Activated CD4-positive, alpha-beta memory T cell treated with anti-CD3 and anti-CD28 coated beads for 36 hours (primary cell): ENCODE measurements around the gene CTNND2. TPM values are rescaled to one million over a fixed set of nuclear protein-coding genes. Genes with fewer than 3 reads are reported as not detected.
"Not testable (repeated sequence)": the region's sequence is repeated elsewhere in the genome, so short reads cannot be mapped to it uniquely, and the experiment has no call there.

Experiments used
- CTCF ChIA-PET: fragments of 350-600 bp; sonication (Branson Sonifier 250); formaldehyde crosslinking; loops from one replicate; lab custom pipeline; 2021; ENCODE audit warnings: antibody characterized with exemption, inconsistent platforms; lab: Charles Lee
- POLR2A ChIA-PET: fragments of 350-600 bp; sonication (Branson Sonifier 250); formaldehyde crosslinking; loops from one replicate; lab custom pipeline; 2021; ENCODE audit warnings: antibody characterized with exemption; lab: Charles Lee
- DNase-seq: peaks from one replicate; pipeline ENCODE4 v3.0.0-alpha.2; 2020
- H3K27ac Mint-ChIP-seq: one replicate; pipeline ENCODE4 v1.8.0; 2021; ENCODE audit warnings: mixed read lengths
- H3K27me3 Mint-ChIP-seq: one replicate; pipeline ENCODE4 v1.8.0; 2021; ENCODE audit warnings: mixed read lengths
- H3K36me3 Mint-ChIP-seq: one replicate; pipeline ENCODE4 v1.8.0; 2021; ENCODE audit warnings: mixed read lengths
- H3K4me1 Mint-ChIP-seq: one replicate; pipeline ENCODE4 v1.8.0; 2021; ENCODE audit warnings: low read depth, mixed read lengths
- H3K4me3 Mint-ChIP-seq: one replicate; pipeline ENCODE4 v1.8.0; 2021; ENCODE audit warnings: mild to moderate bottlenecking, mixed read lengths
- H3K9me3 Mint-ChIP-seq: one replicate; pipeline ENCODE4 v1.8.0; 2021; ENCODE audit warnings: mixed read lengths
- intact Hi-C: fragments of 100-400 bp; cut with micrococcal nuclease; formaldehyde crosslinking; loops from one replicate; pipeline ENCODE4 v1.15.1; 2023
- total RNA-seq, 2 experiments: library from RNA; stranded (reverse); gene quantifications; one replicate each; pipeline ENCODE4 v1.2.3, GENCODE V29; 2021

CTNND2 gene
- total RNA-seq, 2 experiments from 2014 or later: not detected

DNA sequence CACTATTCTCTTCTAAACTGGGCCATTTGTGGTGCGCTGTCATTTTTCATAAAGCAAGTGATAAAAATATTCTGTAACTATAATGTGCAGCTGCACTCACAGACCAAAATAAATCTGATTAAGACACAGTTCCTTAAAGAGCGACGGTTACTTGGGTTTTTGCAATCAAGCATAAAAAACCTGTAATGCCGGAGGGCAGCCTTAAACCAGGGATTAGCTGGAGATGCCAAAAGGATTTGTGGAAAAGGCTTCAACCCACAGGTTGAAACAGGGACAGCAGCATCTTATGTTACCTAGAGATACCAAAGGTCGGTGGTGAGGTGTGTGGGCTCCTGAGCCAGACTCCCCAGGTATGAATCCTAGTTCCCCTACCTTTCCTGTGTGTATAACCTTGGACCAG is 49.3 kb downstream of the CTNND2 start:
- no peak for DNase-seq
- no peak overlapping the region for H3K27ac Mint-ChIP-seq
- H3K9me3 Mint-ChIP-seq: no peaks in the 10 kb centered on the region
- no peak overlapping the region for H3K4me3 Mint-ChIP-seq
- no peaks in the 10 kb centered on the region for H3K4me1 Mint-ChIP-seq
- H3K36me3 Mint-ChIP-seq: no peaks in the 10 kb centered on the region
- no peaks in the 10 kb centered on the region for H3K27me3 Mint-ChIP-seq
- ChIA-PET POLR2A (no interaction called here), CTCF (no interaction called here)
- intact Hi-C loops: no loop called here

- POLR2A ChIA-PET: no interaction called here
- Mint-ChIP-seq H3K4me1 (no peaks in the 10 kb centered on the region), H3K9me3 (peaks cover 4% of the 10 kb centered on the region), H3K27me3 (no peaks in the 10 kb centered on the region), H3K4me3 (no peak overlapping the region), H3K36me3 (no peaks in the 10 kb centered on the region), H3K27ac (no peak overlapping the region)
- CTCF ChIA-PET: no interaction called here
- intact Hi-C loops: no loop called here
- DNase-seq: no peak
These were observed 50.5 kb downstream of the CTNND2 start for GRCh38 chr5:11853796-11854195.

- Mint-ChIP-seq H3K9me3 (peaks cover 8% of the 10 kb centered on the region), H3K4me1 (no peaks in the 10 kb centered on the region), H3K4me3 (no peak overlapping the region), H3K27ac (no peak overlapping the region), H3K27me3 (no peaks in the 10 kb centered on the region), H3K36me3 (no peaks in the 10 kb centered on the region)
- ChIA-PET POLR2A (no interaction called here), CTCF (no interaction called here)
- intact Hi-C loops: no loop called here
- no peak for DNase-seq
These were observed 51.1 kb downstream of the CTNND2 start for GRCh38 chr5:11853140-11853539.

DNA sequence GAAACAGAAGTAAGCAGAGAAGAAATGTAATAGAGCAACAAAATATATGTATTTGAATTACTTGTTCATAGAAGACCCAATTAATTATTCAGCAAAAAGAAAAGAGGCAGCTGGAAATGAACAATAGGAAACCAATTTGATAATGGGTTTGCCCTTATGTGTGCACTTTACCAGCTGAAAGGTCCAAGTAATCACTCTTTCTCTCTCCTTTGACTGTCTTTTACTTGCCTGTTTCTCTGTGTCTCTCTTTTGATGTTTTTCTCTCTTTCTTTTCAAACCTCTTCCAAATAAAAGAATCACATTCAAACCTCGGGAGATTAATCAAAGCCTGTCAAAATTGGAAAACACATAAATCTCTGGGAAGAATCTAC is 51.5 kb downstream of the CTNND2 start:
- intact Hi-C loops: no loop called here
- H3K27ac Mint-ChIP-seq: no peak overlapping the region
- H3K36me3 Mint-ChIP-seq: no peaks in the 10 kb centered on the region
- H3K9me3 Mint-ChIP-seq: peaks cover 8% of the 10 kb centered on the region
- no peaks in the 10 kb centered on the region for H3K27me3 Mint-ChIP-seq
- CTCF ChIA-PET: no interaction called here
- no peak overlapping the region for H3K4me3 Mint-ChIP-seq
- POLR2A ChIA-PET: no interaction called here
- no peaks in the 10 kb centered on the region for H3K4me1 Mint-ChIP-seq
- DNase-seq: no peak

GRCh38 chr5:11851965-11852716 is 52.1 kb downstream of the CTNND2 start:
- no peaks in the 10 kb centered on the region for H3K36me3 Mint-ChIP-seq
- no peaks in the 10 kb centered on the region for H3K27me3 Mint-ChIP-seq
- no peak for DNase-seq
- POLR2A ChIA-PET: no interaction called here
- no peak overlapping the region for H3K4me3 Mint-ChIP-seq
- no peaks in the 10 kb centered on the region for H3K4me1 Mint-ChIP-seq
- intact Hi-C loops: no loop called here
- CTCF ChIA-PET: no interaction called here
- peaks cover 8% of the 10 kb centered on the region for H3K9me3 Mint-ChIP-seq
- no peak overlapping the region for H3K27ac Mint-ChIP-seq

GRCh38 chr5:11851416-11851815 is 52.8 kb downstream of the CTNND2 start:
- Mint-ChIP-seq H3K4me1 (no peaks in the 10 kb centered on the region), H3K27ac (no peak overlapping the region), H3K9me3 (peaks cover 8% of the 10 kb centered on the region), H3K4me3 (no peak overlapping the region), H3K36me3 (no peaks in the 10 kb centered on the region), H3K27me3 (no peaks in the 10 kb centered on the region)
- POLR2A ChIA-PET: interaction anchor here (0.6 kb wide), 1 partner anchor 16 kb away, joined by 3 read pairs; no protein-coding TSS in a partner anchor
- intact Hi-C loops: no loop called here
- DNase-seq: no peak
- CTCF ChIA-PET: no interaction called here

DNA sequence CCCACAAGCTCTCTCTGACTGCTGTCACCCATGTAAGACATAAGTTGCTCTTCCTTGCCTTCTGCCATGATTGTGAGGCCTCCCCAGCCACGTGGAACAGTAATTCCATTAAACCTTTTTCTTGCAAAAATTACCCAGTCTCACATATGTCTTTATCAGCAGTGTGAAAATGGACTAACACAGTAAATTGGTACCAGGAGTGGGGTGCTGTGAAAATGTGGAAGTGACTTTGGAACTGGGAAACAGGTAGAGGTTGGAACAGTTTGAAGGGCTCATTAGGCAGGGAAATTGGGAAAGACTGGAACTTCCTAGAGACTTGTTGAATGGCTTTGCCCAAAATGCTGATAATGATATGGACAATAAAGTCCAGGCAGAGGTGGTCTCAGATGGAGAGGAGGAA is 75.7 kb downstream of the CTNND2 start:
- H3K4me1 Mint-ChIP-seq, intact Hi-C loops, H3K27ac Mint-ChIP-seq, POLR2A ChIA-PET, CTCF ChIA-PET, H3K27me3 Mint-ChIP-seq, H3K4me3 Mint-ChIP-seq, DNase-seq, H3K36me3 Mint-ChIP-seq: not testable (repeated sequence)
- peaks cover 42% of the 10 kb centered on the region for H3K9me3 Mint-ChIP-seq

- H3K4me1 Mint-ChIP-seq: no peaks in the 10 kb centered on the region
- H3K4me3 Mint-ChIP-seq: no peak overlapping the region
- intact Hi-C loops: no loop called here
- no peak for DNase-seq
- POLR2A ChIA-PET: no interaction called here
- H3K27ac Mint-ChIP-seq: no peak overlapping the region
- H3K27me3 Mint-ChIP-seq: no peaks in the 10 kb centered on the region
- H3K36me3 Mint-ChIP-seq: no peaks in the 10 kb centered on the region
- CTCF ChIA-PET: no interaction called here
- peaks cover 21% of the 10 kb centered on the region for H3K9me3 Mint-ChIP-seq
These were observed 81.6 kb downstream of the CTNND2 start for GRCh38 chr5:11822598-11822997.

DNA sequence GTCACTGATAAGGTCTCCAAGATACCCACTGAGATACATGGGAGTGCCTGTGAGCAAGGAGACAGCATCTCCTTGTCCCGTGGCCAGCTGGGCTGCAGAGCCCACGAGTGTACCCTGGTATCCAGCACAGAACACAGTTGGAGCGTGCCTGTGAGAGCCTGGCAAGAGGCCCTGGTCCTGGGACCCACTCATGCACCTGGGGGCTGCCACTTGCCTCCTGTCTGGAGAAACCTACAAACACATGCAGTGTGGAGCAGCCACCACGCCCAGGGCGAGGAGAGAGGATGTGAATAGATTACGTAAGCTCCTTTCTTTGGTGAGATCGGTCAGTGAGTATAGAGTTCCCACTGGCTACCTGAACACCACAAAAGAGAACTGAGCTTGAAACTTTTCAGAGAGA is 88.3 kb downstream of the CTNND2 start:
- intact Hi-C loops: no loop called here
- no peaks in the 10 kb centered on the region for H3K4me1 Mint-ChIP-seq
- DNase-seq: no peak
- ChIA-PET POLR2A (no interaction called here), CTCF (no interaction called here)
- no peaks in the 10 kb centered on the region for H3K27me3 Mint-ChIP-seq
- H3K4me3 Mint-ChIP-seq: no peak overlapping the region
- peaks cover 2% of the 10 kb centered on the region for H3K9me3 Mint-ChIP-seq
- H3K36me3 Mint-ChIP-seq: no peaks in the 10 kb centered on the region
- no peak overlapping the region for H3K27ac Mint-ChIP-seq

GRCh38 chr5:11815481-11815880 is 88.8 kb downstream of the CTNND2 start:
- CTCF ChIA-PET: no interaction called here
- POLR2A ChIA-PET: no interaction called here
- no peak overlapping the region for H3K27ac Mint-ChIP-seq
- H3K27me3 Mint-ChIP-seq: no peaks in the 10 kb centered on the region
- no peak overlapping the region for H3K4me3 Mint-ChIP-seq
- intact Hi-C loops: no loop called here
- no peak for DNase-seq
- no peaks in the 10 kb centered on the region for H3K36me3 Mint-ChIP-seq
- H3K4me1 Mint-ChIP-seq: no peaks in the 10 kb centered on the region
- peaks cover 2% of the 10 kb centered on the region for H3K9me3 Mint-ChIP-seq

DNA sequence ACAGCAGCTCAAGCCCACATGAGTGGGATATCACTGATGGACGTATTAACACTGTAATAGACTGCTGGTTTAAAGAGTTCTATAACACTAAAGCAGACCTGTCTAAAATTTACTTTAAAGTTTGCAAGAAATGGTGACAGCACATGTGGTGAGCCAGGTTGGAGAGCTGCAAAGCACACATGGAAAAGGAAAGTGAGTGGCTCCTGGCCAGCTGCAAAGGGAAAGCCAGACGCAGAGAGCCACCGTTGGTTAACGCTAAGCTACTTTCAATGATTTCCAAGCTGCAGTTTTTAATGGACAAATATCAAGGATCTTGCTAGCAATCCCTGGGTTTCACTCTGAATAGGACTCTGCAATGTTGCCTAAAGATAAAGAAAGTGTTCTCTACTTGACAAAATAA is 89.9 kb downstream of the CTNND2 start:
- no peak overlapping the region for H3K4me3 Mint-ChIP-seq
- H3K9me3 Mint-ChIP-seq: peaks cover 2% of the 10 kb centered on the region
- intact Hi-C loops: no loop called here
- DNase-seq: no peak
- no peaks in the 10 kb centered on the region for H3K4me1 Mint-ChIP-seq
- POLR2A ChIA-PET: no interaction called here
- CTCF ChIA-PET: no interaction called here
- no peaks in the 10 kb centered on the region for H3K27me3 Mint-ChIP-seq
- H3K36me3 Mint-ChIP-seq: no peaks in the 10 kb centered on the region
- H3K27ac Mint-ChIP-seq: no peak overlapping the region

DNA sequence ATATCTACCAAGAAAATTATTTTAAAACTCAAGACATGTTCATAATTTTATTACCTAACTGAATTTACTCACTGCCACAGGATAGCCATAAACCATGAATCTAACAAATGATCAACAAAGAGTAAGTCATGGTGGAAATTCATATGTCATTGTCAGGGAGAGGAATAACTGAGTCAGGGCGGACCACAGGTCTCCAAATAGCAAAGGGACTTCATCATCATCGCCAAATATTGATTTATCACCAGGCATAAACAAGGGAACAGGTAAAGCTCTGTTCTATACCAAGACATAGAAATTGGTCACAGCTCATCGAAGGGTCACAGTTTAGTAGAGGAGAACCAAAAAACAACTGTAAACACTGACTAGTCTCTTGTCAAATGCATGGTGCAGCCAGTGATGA is 94.8 kb downstream of the CTNND2 start:
- Mint-ChIP-seq H3K4me1 (no peaks in the 10 kb centered on the region), H3K9me3 (no peaks in the 10 kb centered on the region), H3K27me3 (no peaks in the 10 kb centered on the region), H3K27ac (no peak overlapping the region), H3K4me3 (no peak overlapping the region), H3K36me3 (no peaks in the 10 kb centered on the region)
- ChIA-PET CTCF (no interaction called here), POLR2A (no interaction called here)
- no peak for DNase-seq
- intact Hi-C loops: no loop called here

- Mint-ChIP-seq H3K27me3 (no peaks in the 10 kb centered on the region), H3K4me1 (no peaks in the 10 kb centered on the region), H3K27ac (no peak overlapping the region), H3K4me3 (no peak overlapping the region), H3K36me3 (no peaks in the 10 kb centered on the region), H3K9me3 (no peaks in the 10 kb centered on the region)
- ChIA-PET CTCF (no interaction called here), POLR2A (no interaction called here)
- no peak for DNase-seq
- intact Hi-C loops: no loop called here
These were observed 100.8 kb downstream of the CTNND2 start for GRCh38 chr5:11803436-11803835.
